ENCODE results near the gene GLB1L3.

GLB1L3 gene

DNA sequence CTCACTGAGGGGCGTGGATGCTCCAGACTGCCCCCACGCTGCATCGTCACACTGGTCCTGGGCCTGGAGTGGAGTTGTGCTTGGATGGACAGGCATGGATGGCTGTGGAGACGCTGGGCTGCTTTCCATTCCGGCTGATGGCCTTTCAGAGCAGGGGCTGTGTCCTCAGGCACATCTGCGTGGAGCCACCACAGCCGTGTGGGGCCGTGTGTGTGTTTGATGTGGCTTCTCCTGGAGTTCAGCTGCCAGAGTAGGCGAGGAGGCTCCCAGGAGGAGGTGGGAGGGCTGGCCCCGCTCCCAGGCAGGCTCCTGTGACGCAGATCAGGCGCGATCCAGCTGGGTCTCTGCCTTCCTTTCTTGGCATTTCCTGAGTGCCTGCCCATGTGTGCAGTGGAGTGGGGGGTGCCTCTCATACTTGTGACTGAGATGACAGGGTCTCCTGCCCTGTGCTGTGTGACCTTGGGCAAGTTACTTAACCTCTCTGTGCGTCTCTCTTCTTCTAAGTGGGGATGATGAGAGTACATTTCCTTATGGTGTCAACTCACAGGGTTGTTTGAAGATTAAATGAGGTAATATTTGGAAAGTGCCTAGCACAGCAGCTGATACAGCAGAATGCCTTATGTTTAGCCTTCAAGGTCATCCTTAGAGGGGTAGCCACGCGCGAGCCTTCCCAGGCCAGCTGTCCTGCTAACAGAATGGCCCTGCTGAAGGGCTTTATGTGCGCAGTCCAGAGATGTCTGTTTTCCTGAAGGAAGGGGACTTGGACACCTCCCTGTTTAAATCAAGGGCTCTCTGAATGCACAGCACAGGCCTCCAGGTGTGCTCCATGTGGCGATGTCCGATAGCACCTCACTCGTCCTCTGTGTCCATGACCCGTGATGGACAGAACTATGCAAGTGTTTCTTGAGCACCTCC lies 89.1 kb downstream of the GLB1L3 start:
- no peak for DNase-seq

GRCh38 chr11:134366254-134366653 lies 90.1 kb downstream of the GLB1L3 start:
- no peak for DNase-seq

- no peak for DNase-seq
Observed at GRCh38 chr11:134367781-134368180, 91.6 kb downstream of the GLB1L3 start.

Data from T-helper 1 cell (primary cell).